ENCODE data around the gene PAK5.

- TF ChIP-seq EZH2 (IDR thresholded peaks at IDR 0.05; ENCODE audit: low read depth, unreplicated experiment): no peak
- TF ChIP-seq POLR2AphosphoS5 (IDR thresholded peaks at IDR 0.05; ENCODE audit: low read depth): no peak
- TF ChIP-seq, protein P1, sequence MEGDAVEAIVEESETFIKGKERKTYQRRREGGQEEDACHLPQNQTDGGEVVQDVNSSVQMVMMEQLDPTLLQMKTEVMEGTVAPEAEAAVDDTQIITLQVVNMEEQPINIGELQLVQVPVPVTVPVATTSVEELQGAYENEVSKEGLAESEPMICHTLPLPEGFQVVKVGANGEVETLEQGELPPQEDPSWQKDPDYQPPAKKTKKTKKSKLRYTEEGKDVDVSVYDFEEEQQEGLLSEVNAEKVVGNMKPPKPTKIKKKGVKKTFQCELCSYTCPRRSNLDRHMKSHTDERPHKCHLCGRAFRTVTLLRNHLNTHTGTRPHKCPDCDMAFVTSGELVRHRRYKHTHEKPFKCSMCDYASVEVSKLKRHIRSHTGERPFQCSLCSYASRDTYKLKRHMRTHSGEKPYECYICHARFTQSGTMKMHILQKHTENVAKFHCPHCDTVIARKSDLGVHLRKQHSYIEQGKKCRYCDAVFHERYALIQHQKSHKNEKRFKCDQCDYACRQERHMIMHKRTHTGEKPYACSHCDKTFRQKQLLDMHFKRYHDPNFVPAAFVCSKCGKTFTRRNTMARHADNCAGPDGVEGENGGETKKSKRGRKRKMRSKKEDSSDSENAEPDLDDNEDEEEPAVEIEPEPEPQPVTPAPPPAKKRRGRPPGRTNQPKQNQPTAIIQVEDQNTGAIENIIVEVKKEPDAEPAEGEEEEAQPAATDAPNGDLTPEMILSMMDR (conservative IDR thresholded peaks at IDR 0.05; ENCODE audit: low read depth in 2 of 2): no peak
- TF ChIP-seq CREB1 (CRISPR knock-in tag; IDR thresholded peaks at IDR 0.05; ENCODE audit: low read depth): no peak
- TF ChIP-seq, protein P2, sequence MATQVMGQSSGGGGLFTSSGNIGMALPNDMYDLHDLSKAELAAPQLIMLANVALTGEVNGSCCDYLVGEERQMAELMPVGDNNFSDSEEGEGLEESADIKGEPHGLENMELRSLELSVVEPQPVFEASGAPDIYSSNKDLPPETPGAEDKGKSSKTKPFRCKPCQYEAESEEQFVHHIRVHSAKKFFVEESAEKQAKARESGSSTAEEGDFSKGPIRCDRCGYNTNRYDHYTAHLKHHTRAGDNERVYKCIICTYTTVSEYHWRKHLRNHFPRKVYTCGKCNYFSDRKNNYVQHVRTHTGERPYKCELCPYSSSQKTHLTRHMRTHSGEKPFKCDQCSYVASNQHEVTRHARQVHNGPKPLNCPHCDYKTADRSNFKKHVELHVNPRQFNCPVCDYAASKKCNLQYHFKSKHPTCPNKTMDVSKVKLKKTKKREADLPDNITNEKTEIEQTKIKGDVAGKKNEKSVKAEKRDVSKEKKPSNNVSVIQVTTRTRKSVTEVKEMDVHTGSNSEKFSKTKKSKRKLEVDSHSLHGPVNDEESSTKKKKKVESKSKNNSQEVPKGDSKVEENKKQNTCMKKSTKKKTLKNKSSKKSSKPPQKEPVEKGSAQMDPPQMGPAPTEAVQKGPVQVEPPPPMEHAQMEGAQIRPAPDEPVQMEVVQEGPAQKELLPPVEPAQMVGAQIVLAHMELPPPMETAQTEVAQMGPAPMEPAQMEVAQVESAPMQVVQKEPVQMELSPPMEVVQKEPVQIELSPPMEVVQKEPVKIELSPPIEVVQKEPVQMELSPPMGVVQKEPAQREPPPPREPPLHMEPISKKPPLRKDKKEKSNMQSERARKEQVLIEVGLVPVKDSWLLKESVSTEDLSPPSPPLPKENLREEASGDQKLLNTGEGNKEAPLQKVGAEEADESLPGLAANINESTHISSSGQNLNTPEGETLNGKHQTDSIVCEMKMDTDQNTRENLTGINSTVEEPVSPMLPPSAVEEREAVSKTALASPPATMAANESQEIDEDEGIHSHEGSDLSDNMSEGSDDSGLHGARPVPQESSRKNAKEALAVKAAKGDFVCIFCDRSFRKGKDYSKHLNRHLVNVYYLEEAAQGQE (IDR thresholded peaks at IDR 0.05; ENCODE audit: unreplicated experiment): no peak
- TF ChIP-seq EZH2phosphoT487 (IDR thresholded peaks at IDR 0.05; ENCODE audit: unreplicated experiment): no peak
- no peak for TF ChIP-seq NANOG (IDR thresholded peaks at IDR 0.05; ENCODE audit: borderline replicate concordance)
- no peak for TF ChIP-seq ZNF331 (CRISPR knock-in tag; IDR thresholded peaks at IDR 0.05; ENCODE audit: low read depth)
- no peak for TF ChIP-seq JUNB (IDR thresholded peaks at IDR 0.05; ENCODE audit: unreplicated experiment)
- no peak for TF ChIP-seq ZNF114 (CRISPR knock-in tag; IDR thresholded peaks at IDR 0.05)
- TF ChIP-seq STAT1 (IDR thresholded peaks at IDR 0.05; ENCODE audit: unreplicated experiment): no peak
Measured at GRCh38 chr20:9628141-9628540, 210.7 kb downstream of the PAK5 start.
